Hepatic stellate cell (primary cell): Measurements from ENCODE around the gene C13orf46.

ENCODE experiments used
- DNase-seq: peaks from one replicate; pipeline ENCODE4 v3.0.0; 2011; ENCODE audit warnings: low spot score

C13orf46 gene

GRCh38 chr13:113904411-113904810 lies 69.5 kb downstream of the C13orf46 start:
- DNase-seq, result no peak

DNA sequence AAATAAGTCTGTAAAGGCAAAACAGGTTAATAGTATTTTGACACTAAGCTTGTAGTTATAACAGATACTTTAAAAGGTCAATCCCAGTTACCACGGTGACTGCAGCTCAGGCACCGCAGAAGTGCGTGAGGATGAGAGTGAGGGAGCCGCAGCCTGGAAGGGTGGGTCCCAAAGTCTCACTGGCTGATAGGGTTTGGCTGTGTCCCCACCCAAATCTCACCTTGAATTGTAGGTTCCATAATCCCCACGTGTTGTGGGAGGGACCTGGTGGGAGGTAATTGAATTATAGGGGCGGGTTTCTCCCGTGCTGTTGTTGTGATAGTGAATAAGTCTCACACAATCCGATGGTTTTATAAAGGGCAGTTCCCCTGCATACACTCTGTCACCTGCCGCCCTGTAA lies 70.0 kb downstream of the C13orf46 start:
- DNase-seq, result no peak
